Keratinocyte (primary cell): Measurements from ENCODE around the gene TMEM134. TPM values are rescaled to one million over a fixed set of nuclear protein-coding genes. Genes with fewer than 3 reads are reported as not detected.

Source experiments
- DNase-seq: peaks from one replicate; pipeline ENCODE4 v3.0.0-alpha.2; 2011; ENCODE audit warnings: low read depth, missing footprints, low spot score
- FAIRE-seq: peaks from 2 replicates; lab custom pipeline; 2011; peaks lifted over from hg19 to GRCh38; lab: Jason Lieb, UNC
- H2AFZ ChIP-seq: 2 replicates; pipeline ENCODE4 v1.6.0; 2012; ENCODE audit warnings: low read length, control low read depth, inconsistent platforms; ENCODE audit not compliant: control insufficient read depth
- H3K27ac ChIP-seq: 2 replicates; pipeline ENCODE4 v1.5.1; 2011; ENCODE audit warnings: low read length; ENCODE audit not compliant: control insufficient read depth, insufficient read depth
- H3K27me3 ChIP-seq: 3 replicates; pipeline ENCODE4 v1.6.0; 2011; ENCODE audit warnings: low read length; ENCODE audit not compliant: control insufficient read depth, insufficient read depth; ENCODE audit errors: extremely low read depth
- H3K36me3 ChIP-seq, 2 experiments: 2 replicates in 1 of 2; 3 replicates in 1 of 2; pipeline ENCODE4 v1.5.1; 2011; ENCODE audit warnings: low read length in 2 of 2, mild to moderate bottlenecking in 1 of 2; ENCODE audit not compliant: control insufficient read depth in 2 of 2, insufficient read depth in 2 of 2; ENCODE audit errors: extremely low read depth in 1 of 2
- H3K4me1 ChIP-seq: 3 replicates; pipeline ENCODE4 v1.5.1; 2011; ENCODE audit warnings: low read length; ENCODE audit not compliant: control insufficient read depth, insufficient read depth; ENCODE audit errors: extremely low read depth
- H3K4me2 ChIP-seq: 3 replicates; pipeline ENCODE4 v1.6.0; 2011; ENCODE audit warnings: low read depth, low read length; ENCODE audit not compliant: control insufficient read depth, insufficient read depth; ENCODE audit errors: extremely low read depth
- H3K4me3 ChIP-seq, 3 experiments: fragments of 200-600 bp in 1 of 3; sonication (generic) in 1 of 3; 2 replicates in 2 of 3; 3 replicates in 1 of 3; pipeline ENCODE4 v1.5.1; 2011 to 2016; ENCODE audit warnings: low read length in 3 of 3, mild to moderate bottlenecking in 3 of 3, control low read depth in 2 of 3, inconsistent platforms in 1 of 3, low read depth in 1 of 3, mixed read lengths in 1 of 3, mixed run types in 1 of 3, moderate library complexity in 1 of 3; ENCODE audit not compliant: control insufficient read depth in 2 of 3, insufficient read depth in 2 of 3; ENCODE audit errors: extremely low read depth in 1 of 3
- H3K79me2 ChIP-seq: 2 replicates; pipeline ENCODE4 v1.6.0; 2012; ENCODE audit warnings: low read length; ENCODE audit not compliant: control insufficient read depth, insufficient read depth
- H3K9ac ChIP-seq: 3 replicates; pipeline ENCODE4 v1.6.0; 2011; ENCODE audit warnings: low read length; ENCODE audit not compliant: control insufficient read depth, insufficient read depth; ENCODE audit errors: extremely low read depth
- H3K9me1 ChIP-seq: 3 replicates; pipeline ENCODE4 v1.6.0; 2011; ENCODE audit warnings: low read length; ENCODE audit not compliant: control insufficient read depth, insufficient read depth; ENCODE audit errors: extremely low read depth
- H3K9me3 ChIP-seq: 2 replicates; pipeline ENCODE4 v1.5.1; 2012; ENCODE audit warnings: low read depth, low read length; ENCODE audit not compliant: control insufficient read depth
- H4K20me1 ChIP-seq: 3 replicates; pipeline ENCODE4 v1.6.0; 2011; ENCODE audit warnings: low read length; ENCODE audit not compliant: control insufficient read depth, insufficient read depth; ENCODE audit errors: extremely low read depth
- EZH2 ChIP-seq: IDR thresholded peaks from one replicate; pipeline ENCODE4 v1.6.1; 2012; ENCODE audit warnings: inconsistent platforms, mild to moderate bottlenecking, low read length, moderate library complexity
- dilution Hi-C: fragments of 300-500 bp; cut with MboI; formaldehyde crosslinking; loops from one replicate; pipeline ENCODE4 v1.7.0; 2020; ENCODE audit warnings: low sequenced_read_pairs; ENCODE audit not compliant: extremely low pct_ligation_motif_present
- polyA plus RNA-seq, 5 experiments: library from polyadenylated mRNA; depleted of rRNA in 3 of 5; stranded (reverse) in 3 of 5; stranded (forward) in 1 of 5; unstranded in 1 of 5; fragments of >200 nt; gene quantifications; 1 replicate in 1 of 5; 2 replicates in 3 of 5; 3 replicates in 1 of 5; pipeline versions ENCODE4 v1.2.1 to v1.2.3, GENCODE V29; 2011 to 2012; ENCODE audit warnings: missing spikeins in 2 of 5, low read depth in 1 of 5, low replicate concordance in 1 of 5
- TF ChIP-seq, protein P1 (sequence below), 3 experiments: IDR thresholded peaks in 1 of 3; conservative IDR thresholded peaks in 1 of 3; optimal IDR thresholded peaks in 1 of 3; 2 replicates in 2 of 3; 3 replicates in 1 of 3; pipeline versions ENCODE3 to v1.5.1; 2011; ENCODE audit warnings: low read length in 3 of 3, mild to moderate bottlenecking in 3 of 3, moderate library complexity in 2 of 3, control low read depth in 1 of 3, inconsistent platforms in 1 of 3; ENCODE audit not compliant: insufficient read depth in 2 of 3; ENCODE audit errors: extremely low read depth in 1 of 3

The TMEM134 gene
- polyA plus RNA-seq, 1 donor (not counting 4 experiments of a cell fraction or from before 2014, with no cell fraction given) = 24.7 TPM

DNA sequence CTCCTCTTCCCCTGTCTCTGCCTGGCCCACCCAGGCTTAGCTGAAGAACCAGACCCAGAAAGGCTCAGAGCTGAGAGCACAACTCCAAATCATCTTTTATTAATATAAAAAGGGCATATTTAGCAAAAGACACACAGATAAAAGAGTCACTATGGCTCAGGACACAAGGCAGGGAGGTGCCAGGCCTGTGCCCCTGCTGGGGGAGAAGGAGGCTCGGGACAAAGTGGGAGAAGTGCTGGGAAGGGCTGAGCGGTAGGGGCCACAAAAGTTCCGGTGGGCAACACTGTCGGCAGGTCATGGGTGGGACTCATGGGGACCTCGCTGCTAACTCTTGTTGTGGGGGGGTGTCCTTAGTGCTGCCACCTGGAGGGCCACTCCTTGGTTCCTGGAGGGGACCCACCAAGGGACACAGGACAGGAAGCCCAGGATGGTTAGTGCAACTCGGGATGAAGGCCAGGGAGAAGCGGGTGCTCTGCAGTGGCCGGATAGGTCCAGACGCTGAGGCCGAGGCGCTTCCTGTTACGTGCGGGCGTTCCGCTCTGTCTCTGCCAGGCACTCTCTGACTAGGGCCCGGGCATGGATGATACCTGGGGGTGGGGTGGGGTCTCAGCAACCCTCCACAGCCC lies 37.5 kb upstream of the TMEM134 start:
- Histone ChIP-seq H3K9ac (peak overlapping the region; percentile 74), H3K4me1 (peaks cover 27% of the 10 kb centered on the region), H4K20me1 (no peaks in the 10 kb centered on the region), H3K79me2 (peaks cover 15% of the 10 kb centered on the region), H3K9me1 (no peaks in the 10 kb centered on the region), H3K9me3 (no peaks in the 10 kb centered on the region), H3K36me3 (peaks cover 0 to 5% of the 10 kb centered on the region in 2 experiments), H3K27me3 (no peaks in the 10 kb centered on the region), H3K27ac (peak overlapping the region; percentile 26), H2AFZ (no peak overlapping the region), H3K4me2 (peak overlapping the region; percentile 87), H3K4me3 (peak overlapping the region in 2 of 3 experiments; percentile 73 to 88)
- no peak for DNase-seq
- no peak for FAIRE-seq
- no peak for TF ChIP-seq EZH2
- TF ChIP-seq, protein P1, sequence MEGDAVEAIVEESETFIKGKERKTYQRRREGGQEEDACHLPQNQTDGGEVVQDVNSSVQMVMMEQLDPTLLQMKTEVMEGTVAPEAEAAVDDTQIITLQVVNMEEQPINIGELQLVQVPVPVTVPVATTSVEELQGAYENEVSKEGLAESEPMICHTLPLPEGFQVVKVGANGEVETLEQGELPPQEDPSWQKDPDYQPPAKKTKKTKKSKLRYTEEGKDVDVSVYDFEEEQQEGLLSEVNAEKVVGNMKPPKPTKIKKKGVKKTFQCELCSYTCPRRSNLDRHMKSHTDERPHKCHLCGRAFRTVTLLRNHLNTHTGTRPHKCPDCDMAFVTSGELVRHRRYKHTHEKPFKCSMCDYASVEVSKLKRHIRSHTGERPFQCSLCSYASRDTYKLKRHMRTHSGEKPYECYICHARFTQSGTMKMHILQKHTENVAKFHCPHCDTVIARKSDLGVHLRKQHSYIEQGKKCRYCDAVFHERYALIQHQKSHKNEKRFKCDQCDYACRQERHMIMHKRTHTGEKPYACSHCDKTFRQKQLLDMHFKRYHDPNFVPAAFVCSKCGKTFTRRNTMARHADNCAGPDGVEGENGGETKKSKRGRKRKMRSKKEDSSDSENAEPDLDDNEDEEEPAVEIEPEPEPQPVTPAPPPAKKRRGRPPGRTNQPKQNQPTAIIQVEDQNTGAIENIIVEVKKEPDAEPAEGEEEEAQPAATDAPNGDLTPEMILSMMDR (optimal IDR thresholded peaks at IDR 0.05 in 1 of 3, IDR thresholded peaks at IDR 0.05 in 1 of 3, conservative IDR thresholded peaks at IDR 0.05 in 1 of 3; ENCODE audit: extremely low read depth in 1 of 3, insufficient read depth in 2 of 3, low read length in 3 of 3) = peak in 1 of 3 experiments; percentile 4
- dilution Hi-C loops = no loop called here

DNA sequence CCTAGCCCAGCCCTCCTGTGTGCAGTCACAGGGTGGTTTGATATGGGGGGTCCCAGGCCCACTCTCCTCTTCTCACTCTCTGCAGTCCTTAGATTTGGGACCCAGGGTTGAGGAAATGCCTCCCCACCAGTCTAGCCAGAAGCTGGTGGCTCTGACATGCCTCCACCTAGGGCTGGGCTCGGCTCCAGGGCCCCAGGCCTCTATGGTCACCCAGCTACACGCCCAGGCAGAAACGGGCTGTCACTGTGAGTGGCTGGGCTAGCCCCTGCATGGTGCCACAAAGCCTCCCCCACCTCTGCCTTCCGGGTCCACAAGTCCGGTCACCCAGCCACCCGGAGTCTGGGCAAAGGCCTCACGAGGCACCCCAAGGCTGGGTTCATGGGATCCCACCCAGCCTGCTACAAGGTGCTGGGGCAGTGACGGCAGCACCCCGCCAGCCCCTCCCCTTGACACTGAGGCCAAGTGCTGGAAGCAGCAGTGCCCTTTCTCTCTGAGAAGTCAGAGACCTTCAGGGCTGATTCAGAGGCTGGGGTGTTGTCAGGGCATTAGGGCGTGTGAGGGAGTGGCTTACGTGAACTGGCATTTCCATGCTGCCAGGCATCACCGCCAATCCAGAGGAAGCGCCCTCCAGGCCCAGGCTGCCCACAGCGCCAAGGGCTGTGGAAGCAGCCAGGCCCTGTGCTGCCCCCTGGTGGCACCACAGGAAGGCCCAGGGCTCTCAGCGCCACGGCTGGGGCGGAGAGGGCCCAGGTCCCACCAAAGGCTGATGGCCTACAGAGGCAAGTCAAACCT lies 36.8 kb upstream of the TMEM134 start:
- Histone ChIP-seq H3K4me3 (peak overlapping the region; percentile 63 to 92 (median 82)), H4K20me1 (no peaks in the 10 kb centered on the region), H3K36me3 (peaks cover 0 to 8% of the 10 kb centered on the region in 2 experiments), H2AFZ (peak overlapping the region; percentile 1), H3K27ac (peak overlapping the region; percentile 79), H3K9ac (peak overlapping the region; percentile 73), H3K4me2 (peak overlapping the region; percentile 87), H3K9me1 (no peaks in the 10 kb centered on the region), H3K9me3 (no peaks in the 10 kb centered on the region), H3K4me1 (peaks cover 27% of the 10 kb centered on the region), H3K79me2 (peaks cover 15% of the 10 kb centered on the region), H3K27me3 (no peaks in the 10 kb centered on the region)
- TF ChIP-seq, protein P1 (optimal IDR thresholded peaks at IDR 0.05 in 1 of 3, IDR thresholded peaks at IDR 0.05 in 1 of 3, conservative IDR thresholded peaks at IDR 0.05 in 1 of 3; ENCODE audit: extremely low read depth in 1 of 3, insufficient read depth in 2 of 3, low read length in 3 of 3) = peak; percentile 86 to 99 (median 92)
- no peak for TF ChIP-seq EZH2
- DNase-seq = peak; percentile 94
- dilution Hi-C loops = no loop called here
- peak; percentile 97 for FAIRE-seq
